Brain microvascular endothelial cell (primary cell): ENCODE results near the gene KRT78.

Experiments used
- DNase-seq: peaks from one replicate; pipeline ENCODE4 v3.0.0-alpha.2; 2020
- H3K27ac ChIP-seq: fragments of 250-450 bp; sonication (Bioruptor Pico); 2 replicates; pipeline ENCODE4 v1.5.1; 2020; ENCODE audit warnings: mild to moderate bottlenecking, moderate library complexity
- H3K27me3 ChIP-seq: fragments of 250-450 bp; sonication (Bioruptor Pico); replicated peaks from 2 replicates; pipeline ENCODE4 v1.5.1; 2020; ENCODE audit warnings: mild to moderate bottlenecking
- H3K36me3 ChIP-seq: fragments of 250-450 bp; sonication (Bioruptor Pico); replicated peaks from 2 replicates; pipeline ENCODE4 v1.5.1; 2020; ENCODE audit warnings: mild to moderate bottlenecking
- H3K4me3 ChIP-seq: 2 replicates; pipeline ENCODE4 v1.5.1; 2011; ENCODE audit warnings: low read depth, mild to moderate bottlenecking, control low read depth, low read length, moderate library complexity
- CTCF ChIP-seq: IDR thresholded peaks from 2 replicates; pipeline ENCODE4 v1.5.1; 2011; ENCODE audit warnings: low read depth, mild to moderate bottlenecking, moderate library complexity, low read length, control low read depth, inconsistent platforms; ENCODE audit errors: missing control alignments
- in situ Hi-C: cut with HindIII; loops from 2 replicates; pipeline ENCODE4 v1.10.0; 2017; ENCODE audit warnings: low sequenced_read_pairs, low pct_ligation_motif_present

Gene KRT78

DNA sequence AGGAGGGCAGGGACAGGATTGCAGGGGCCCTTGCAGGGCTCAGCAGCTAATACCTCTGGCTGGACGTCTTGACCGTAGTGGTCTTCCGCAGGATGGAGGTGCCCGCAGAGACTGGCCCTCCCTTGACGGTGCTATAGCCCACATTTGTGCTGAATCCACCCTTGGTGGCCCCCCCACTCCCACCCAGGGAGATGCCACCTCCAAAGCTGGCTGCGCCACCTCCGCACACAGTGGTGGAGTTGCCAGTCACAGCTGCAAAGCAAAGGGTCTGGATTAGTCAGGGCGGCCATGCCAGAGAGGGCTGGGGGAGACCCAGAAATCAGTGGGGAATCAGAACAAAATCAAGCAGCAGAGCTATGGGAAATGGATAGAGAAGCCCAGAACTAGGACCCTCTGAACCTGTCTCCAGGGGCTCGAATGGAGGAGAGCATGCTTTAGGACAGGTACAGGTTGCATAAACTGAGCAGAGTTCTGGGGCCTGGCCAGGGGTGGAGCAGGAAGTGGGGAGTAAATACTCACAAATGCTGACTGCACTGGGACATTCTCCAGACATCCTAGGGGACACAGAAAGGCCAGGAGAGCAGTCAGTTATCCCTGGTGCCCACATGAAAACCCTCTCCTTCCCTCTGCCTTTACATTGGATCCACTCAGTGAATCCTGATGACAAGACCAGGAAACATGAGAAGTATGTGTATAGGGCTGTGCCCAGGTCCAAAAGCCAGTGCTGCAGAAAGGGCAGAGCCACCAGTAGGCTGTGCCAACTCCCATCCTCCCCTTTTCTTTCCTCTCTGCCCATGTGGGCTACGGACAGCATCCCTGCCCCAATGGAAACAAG, 26.8 kb downstream of the KRT78 start:
- no peak for TF ChIP-seq CTCF
- peaks cover 4% of the 10 kb centered on the region for H3K27me3 ChIP-seq
- in situ Hi-C loops, result no loop called here
- no peaks in the 10 kb centered on the region for H3K36me3 ChIP-seq
- H3K27ac ChIP-seq, result no peak overlapping the region
- no peak overlapping the region for H3K4me3 ChIP-seq
- no peak for DNase-seq

GRCh38 chr12:52821071-52821730, 27.6 kb downstream of the KRT78 start:
- no peak overlapping the region for H3K27ac ChIP-seq
- in situ Hi-C loops, result no loop called here
- H3K27me3 ChIP-seq, result peaks cover 4% of the 10 kb centered on the region
- H3K4me3 ChIP-seq, result no peak overlapping the region
- H3K36me3 ChIP-seq, result no peaks in the 10 kb centered on the region
- DNase-seq, result no peak
- TF ChIP-seq CTCF, result no peak

- DNase-seq, result no peak
- no peak for TF ChIP-seq CTCF
- Histone ChIP-seq H3K4me3 (no peak overlapping the region), H3K27me3 (peaks cover 4% of the 10 kb centered on the region), H3K27ac (no peak overlapping the region), H3K36me3 (no peaks in the 10 kb centered on the region)
- in situ Hi-C loops, result no loop called here
These were observed 28.3 kb downstream of the KRT78 start for GRCh38 chr12:52820521-52820920.

DNA sequence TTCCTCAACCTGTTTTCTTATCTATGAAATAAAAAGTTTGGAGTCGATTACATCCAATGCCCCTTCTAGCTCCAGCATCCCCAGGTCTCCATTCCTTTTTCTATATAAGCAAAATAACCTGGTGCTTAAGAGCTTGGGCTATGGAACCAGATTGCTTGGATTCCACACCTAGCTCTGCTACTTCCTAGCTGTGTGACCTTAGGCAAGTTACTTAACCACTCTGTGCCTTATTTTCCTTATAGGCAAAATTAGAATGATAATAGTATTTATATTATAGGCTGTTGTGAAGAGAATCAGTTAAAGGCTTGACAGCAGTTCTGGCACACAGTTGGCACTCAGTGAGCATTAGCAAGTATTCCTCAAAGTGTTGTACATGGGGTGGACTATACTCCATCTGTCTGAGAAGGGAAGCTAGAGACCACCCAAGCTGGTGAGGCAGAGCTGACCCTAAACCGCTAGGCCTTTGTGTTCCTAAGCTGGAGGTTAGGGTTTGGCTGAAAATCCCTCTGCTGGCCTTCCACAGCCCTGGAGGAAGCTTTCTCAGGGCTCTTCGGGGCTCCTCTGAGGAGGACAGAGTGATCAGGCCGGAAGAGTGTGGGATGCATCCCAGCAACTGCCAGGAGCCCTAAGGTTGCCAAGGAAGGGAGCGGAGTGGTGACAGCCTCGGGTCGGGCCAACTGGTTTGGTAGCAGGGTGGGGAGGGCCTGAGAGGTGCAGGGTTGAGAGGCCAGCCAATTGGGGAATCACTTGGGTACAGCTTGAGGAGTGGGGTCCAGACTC, 28.9 kb downstream of the KRT78 start:
- no peak overlapping the region for H3K27ac ChIP-seq
- in situ Hi-C loops, result no loop called here
- no peak for TF ChIP-seq CTCF
- no peak for DNase-seq
- no peaks in the 10 kb centered on the region for H3K36me3 ChIP-seq
- peaks cover 4% of the 10 kb centered on the region for H3K27me3 ChIP-seq
- H3K4me3 ChIP-seq, result no peak overlapping the region

DNA sequence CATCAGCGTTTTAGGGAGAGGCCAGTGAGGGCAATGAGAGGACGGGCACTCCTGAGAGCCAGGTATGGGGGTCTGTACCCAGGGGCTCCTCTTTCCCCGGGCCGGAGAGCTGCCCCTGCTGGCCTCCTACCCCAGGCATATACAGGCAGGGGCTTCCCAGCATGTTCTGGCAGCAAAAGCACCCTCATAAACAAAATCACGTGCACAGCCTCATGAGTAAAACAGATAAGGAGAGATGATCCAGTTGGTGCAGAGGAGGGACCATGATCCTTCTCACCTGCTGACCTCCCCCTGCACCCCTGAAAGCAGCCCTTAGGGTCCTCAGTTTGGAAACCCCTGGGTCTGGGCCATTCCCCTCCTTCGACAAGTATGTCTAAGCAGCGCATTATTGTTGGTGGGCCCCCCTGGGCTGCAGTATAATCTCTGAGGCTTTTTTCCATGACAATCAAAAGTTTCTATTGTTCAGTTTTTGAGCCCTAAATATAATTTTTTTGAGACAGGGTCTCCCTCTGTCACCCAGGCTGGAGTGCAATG, 29.8 kb downstream of the KRT78 start:
- peaks cover 4% of the 10 kb centered on the region for H3K27me3 ChIP-seq
- no peak overlapping the region for H3K4me3 ChIP-seq
- TF ChIP-seq CTCF, result no peak
- in situ Hi-C loops, result no loop called here
- DNase-seq, result no peak
- no peak overlapping the region for H3K27ac ChIP-seq
- no peaks in the 10 kb centered on the region for H3K36me3 ChIP-seq
